SJCRH30 (cell line): ENCODE measurements around the gene PITPNM3. TPM values are rescaled to one million over a fixed set of nuclear protein-coding genes. Genes with fewer than 3 reads are reported as not detected.
A peak's percentile ranks its signal among the peaks of the same experiment; 100 is the strongest.

Experiments used
- DNase-seq, 2 experiments: peaks; one replicate each; pipeline ENCODE4 v3.0.0-alpha.2; 2015 to 2020
- H3K27ac ChIP-seq: fragments of 250-450 bp; sonication (Bioruptor Pico); 2 replicates; pipeline ENCODE4 v1.5.1; 2020; ENCODE audit warnings: mild to moderate bottlenecking, moderate library complexity
- H3K27me3 ChIP-seq: fragments of 250-450 bp; sonication (Bioruptor Pico); 2 replicates; pipeline ENCODE4 v1.5.1; 2020; ENCODE audit warnings: mild to moderate bottlenecking, moderate library complexity
- H3K36me3 ChIP-seq: fragments of 250-450 bp; sonication (Bioruptor Pico); 2 replicates; pipeline ENCODE4 v1.5.1; 2020; ENCODE audit warnings: mild to moderate bottlenecking, moderate library complexity
- H3K4me1 ChIP-seq: fragments of 250-450 bp; sonication (Bioruptor Pico); 2 replicates; pipeline ENCODE4 v1.5.1; 2020; ENCODE audit warnings: mild to moderate bottlenecking, moderate library complexity
- H3K4me3 ChIP-seq: fragments of 250-450 bp; sonication (Bioruptor Pico); 2 replicates; pipeline ENCODE4 v1.5.1; 2020; ENCODE audit warnings: mild to moderate bottlenecking, moderate library complexity
- H3K9me3 ChIP-seq: fragments of 250-450 bp; sonication (Bioruptor Pico); replicated peaks from 2 replicates; pipeline ENCODE4 v1.5.1; 2020; ENCODE audit warnings: mild to moderate bottlenecking, moderate library complexity
- total RNA-seq: library from RNA; depleted of rRNA; stranded (reverse); fragments of >200 nt; shearing (Covaris generic); gene quantifications from 2 replicates; pipeline ENCODE4 v1.2.3, GENCODE V29; 2014

The PITPNM3 gene
- total RNA-seq, 1 experiment from 2014 or later, result 39.2 TPM

DNA sequence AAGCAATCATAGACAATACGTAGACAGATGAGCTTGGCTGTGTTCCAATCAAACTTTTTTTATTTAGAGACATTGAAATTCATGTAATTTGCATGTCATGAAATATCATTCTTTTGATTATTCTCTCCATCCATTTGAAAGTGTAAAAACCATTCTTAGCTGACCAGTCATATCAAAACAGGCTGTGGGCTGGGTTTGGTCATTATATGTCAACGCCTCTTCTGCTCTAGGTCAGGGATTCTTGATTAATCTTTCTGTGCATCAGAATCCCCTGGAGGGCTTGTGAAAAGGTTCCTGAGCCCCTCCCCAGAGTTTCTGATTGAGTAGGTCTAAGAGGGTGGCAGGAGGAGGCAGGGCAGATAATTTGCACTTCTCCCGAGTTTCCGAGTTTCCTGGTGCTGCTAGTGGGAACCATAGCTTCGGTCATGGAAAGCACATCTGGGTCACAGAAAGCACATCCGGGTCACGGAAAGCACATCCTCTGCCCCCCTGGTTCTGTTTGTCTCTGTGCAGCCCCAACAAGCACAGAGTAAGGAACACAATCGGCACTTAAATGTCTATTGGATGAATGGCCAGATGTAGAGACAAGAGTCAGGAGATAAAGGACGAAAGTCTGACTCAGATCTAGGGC is 95.7 kb downstream of the PITPNM3 start:
- no peaks in the 10 kb centered on the region for H3K4me1 ChIP-seq
- H3K27ac ChIP-seq, result no peak overlapping the region
- DNase-seq, result no peak
- no peaks in the 10 kb centered on the region for H3K9me3 ChIP-seq
- no peaks in the 10 kb centered on the region for H3K27me3 ChIP-seq
- H3K36me3 ChIP-seq, result no peaks in the 10 kb centered on the region; the same call in 1 of the 2 replicates
- no peak overlapping the region for H3K4me3 ChIP-seq

DNA sequence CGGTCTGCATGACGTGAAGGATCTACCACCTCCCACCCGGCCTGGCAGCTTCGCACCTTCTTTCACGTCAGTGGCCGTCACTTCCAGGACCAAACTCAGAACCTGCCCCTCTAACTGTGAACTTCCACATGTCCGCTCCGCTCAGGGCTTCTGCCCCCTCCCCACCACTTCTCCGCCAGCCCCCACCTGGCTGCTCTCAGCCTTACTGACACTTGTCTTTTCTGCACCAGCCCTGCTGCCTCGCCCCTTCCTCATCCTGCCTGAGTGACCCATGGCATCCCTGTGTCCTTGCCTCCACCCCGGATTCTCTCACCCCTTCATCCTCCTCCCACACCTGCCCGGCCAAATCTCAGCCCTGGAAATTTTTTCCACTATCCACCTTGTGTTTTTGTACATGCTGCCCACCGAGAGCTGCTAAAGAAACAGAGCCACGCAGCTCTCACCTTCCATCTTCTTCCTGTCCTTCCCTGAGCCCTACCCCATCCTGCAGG is 97.8 kb downstream of the PITPNM3 start:
- H3K27ac ChIP-seq, result no peak overlapping the region
- DNase-seq, result no peak
- H3K9me3 ChIP-seq, result no peaks in the 10 kb centered on the region
- H3K4me1 ChIP-seq, result no peaks in the 10 kb centered on the region
- no peaks in the 10 kb centered on the region for H3K27me3 ChIP-seq
- no peak overlapping the region for H3K4me3 ChIP-seq
- no peaks in the 10 kb centered on the region; the same call in 1 of the 2 replicates for H3K36me3 ChIP-seq

DNA sequence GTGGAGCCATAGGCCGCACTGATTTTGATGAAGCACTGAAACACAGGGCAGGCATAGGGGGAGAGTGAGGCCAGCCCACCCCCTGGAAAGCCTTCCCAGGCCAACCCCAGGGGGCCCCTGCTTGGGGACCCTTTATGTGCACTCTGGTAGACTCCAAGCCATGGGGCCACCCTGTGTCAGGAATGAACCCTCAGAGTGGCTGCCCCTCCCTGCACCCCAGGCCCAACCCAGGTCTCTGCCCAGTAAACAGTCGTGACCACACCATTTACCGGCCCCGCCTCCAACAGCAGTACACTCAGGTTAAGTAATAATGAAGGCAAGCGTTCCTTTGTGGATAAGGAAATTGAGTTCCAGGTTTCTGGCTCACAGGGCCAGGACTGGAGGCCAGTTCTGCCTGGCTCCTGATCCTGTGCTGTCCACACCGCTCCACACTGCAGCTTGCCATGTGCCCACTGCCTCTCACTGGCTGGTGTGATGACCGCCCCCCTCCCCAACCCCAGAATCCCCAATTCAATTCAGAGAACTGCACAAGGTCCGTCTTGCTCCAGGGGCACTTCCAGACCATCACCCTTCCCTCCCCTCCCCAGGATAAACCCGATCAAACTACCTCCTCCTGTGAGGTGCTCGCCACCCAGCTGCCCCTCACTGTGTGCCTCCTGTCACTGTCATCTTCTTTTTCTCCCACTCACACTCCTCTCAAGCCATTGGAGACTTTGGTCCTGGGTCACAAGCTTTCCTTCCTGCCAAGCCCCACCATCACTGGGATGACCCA is 98.5 kb downstream of the PITPNM3 start:
- no peak for DNase-seq
- no peaks in the 10 kb centered on the region for H3K4me1 ChIP-seq
- no peak overlapping the region for H3K4me3 ChIP-seq
- no peaks in the 10 kb centered on the region for H3K27me3 ChIP-seq
- H3K36me3 ChIP-seq, result no peaks in the 10 kb centered on the region; the same call in 1 of the 2 replicates
- H3K9me3 ChIP-seq, result no peaks in the 10 kb centered on the region
- no peak overlapping the region for H3K27ac ChIP-seq

DNA sequence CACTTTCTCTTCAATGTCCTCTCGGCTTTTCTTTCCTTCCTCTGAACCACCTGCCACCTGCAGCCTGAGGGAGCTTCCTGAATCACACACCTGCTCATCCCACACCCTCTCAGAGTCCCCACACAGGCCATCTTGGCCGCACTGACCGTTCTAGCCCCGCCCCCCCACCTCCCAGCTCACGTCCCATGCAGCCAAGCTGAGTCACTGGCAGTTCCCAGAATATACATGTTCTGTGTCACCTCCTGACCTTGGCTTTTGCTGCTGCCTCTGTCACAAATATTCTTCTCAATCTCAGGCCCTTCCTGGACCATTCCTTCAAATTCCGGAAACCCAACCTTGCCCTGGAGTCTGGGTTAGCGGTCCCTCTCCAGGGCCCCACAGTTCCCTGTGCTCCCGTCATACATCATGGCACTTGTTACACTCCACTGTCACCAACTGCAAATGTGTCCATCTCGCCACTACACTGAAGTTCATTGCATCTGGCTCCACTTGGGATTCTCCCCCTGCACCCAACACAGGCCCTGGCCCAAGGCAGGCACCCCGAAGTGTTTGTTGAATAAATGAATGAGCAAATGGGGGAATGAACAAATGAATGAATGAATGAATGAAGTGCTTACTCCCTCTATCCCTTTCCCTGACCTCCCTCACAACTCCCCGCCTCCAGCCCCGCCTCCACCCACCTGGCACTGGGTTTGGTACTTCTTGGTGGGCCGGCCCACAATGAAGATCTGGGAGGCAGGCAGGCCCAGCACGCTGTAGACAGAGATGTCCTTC is 99.3 kb downstream of the PITPNM3 start:
- H3K36me3 ChIP-seq, result no peaks in the 10 kb centered on the region; the same call in 1 of the 2 replicates
- no peak for DNase-seq
- H3K27ac ChIP-seq, result no peak overlapping the region
- no peaks in the 10 kb centered on the region for H3K9me3 ChIP-seq
- H3K4me1 ChIP-seq, result no peaks in the 10 kb centered on the region
- H3K27me3 ChIP-seq, result no peaks in the 10 kb centered on the region
- H3K4me3 ChIP-seq, result no peak overlapping the region

DNA sequence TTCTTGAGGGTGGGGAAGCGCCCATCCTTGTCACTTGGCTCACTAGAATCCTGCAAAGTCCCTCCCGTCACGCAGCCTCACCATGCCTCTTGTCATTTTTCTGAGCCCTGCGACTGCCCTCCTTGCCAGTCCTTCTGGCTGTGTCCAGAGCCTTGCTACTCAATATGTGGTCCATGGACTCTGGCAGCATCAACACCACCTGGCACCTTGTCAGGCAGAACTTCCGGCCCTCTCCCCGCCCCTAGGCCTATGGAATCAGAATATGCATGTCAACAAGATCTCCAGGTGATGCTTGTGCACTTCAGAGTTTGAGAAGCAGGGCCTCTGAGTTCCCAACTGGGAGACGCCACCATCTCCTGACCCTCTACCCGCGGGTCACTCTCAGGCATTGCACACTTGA is 100.0 kb downstream of the PITPNM3 start:
- Histone ChIP-seq H3K27ac (no peak overlapping the region), H3K9me3 (no peaks in the 10 kb centered on the region), H3K36me3 (no peaks in the 10 kb centered on the region; the same call in 1 of the 2 replicates), H3K4me1 (peaks cover 3% of the 10 kb centered on the region), H3K27me3 (no peaks in the 10 kb centered on the region), H3K4me3 (no peak overlapping the region)
- DNase-seq, result no peak

DNA sequence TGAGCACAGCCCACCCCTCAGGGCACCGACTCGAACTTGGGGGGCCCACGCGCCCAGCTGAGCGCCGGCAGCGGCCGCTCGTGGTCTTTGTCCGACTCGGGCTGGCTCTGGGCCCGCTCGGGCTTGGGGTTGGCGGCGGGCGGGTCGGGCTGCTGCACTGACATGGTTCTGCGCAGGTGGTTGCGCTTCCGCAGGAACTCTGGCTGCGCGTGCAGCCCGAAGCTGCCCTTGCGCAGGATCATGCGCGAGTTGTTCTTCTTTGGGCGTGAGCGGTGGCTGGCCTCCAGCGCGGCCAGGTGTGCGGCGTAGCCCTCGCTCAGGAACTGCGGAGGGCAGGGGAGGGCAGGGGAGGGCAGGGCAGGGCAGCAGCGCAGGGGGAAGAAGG is 101.0 kb downstream of the PITPNM3 start:
- Histone ChIP-seq H3K36me3 (no peaks in the 10 kb centered on the region; the same call in 1 of the 2 replicates), H3K4me1 (peaks cover 11% of the 10 kb centered on the region), H3K4me3 (no peak overlapping the region), H3K27me3 (no peaks in the 10 kb centered on the region), H3K9me3 (no peaks in the 10 kb centered on the region), H3K27ac (no peak overlapping the region)
- no peak for DNase-seq

DNA sequence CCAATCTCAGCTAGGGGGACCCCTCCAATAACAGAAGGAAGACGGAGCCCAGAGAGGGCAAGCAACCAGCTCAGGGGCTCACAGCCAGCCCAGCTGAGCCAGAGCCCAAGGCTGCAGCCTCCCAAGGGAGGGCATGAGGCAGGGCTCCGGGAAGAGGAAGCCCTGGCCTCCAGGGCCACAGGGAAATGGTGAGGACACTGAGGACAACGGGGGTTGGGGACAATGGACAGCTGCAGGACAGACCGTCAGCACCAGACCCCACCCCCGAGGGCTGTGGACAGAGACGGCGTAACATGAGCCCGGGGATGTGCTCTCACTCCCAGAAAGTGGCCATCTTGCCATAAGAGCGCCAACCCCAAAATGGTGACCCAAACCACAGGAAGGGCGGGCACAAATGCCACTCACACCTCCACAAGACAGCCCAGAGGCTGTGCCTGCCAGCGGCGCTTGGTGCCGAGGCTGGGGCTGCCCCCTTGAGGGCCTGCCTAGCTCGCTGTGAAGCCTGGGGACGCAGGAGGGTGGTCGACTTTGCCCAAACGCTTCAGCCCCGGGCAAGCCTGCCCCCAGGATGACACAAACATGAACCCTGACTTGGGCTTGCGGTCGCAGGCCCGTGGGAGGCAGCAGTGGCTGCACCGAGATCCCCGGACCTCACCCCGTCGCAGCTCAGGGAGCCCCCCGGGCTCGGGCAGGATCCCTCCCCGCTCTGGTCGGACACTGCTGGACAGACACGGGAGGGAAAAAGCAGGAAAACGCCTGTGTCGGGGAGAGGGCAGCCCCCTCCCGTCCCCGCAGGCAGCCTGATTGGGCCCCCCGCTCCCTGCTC is 101.6 kb downstream of the PITPNM3 start:
- peak; percentile 46 to 61 for DNase-seq
- Histone ChIP-seq H3K36me3 (no peaks in the 10 kb centered on the region; the same call in 1 of the 2 replicates), H3K4me3 (no peak overlapping the region), H3K27ac (no peak overlapping the region), H3K4me1 (peaks cover 17% of the 10 kb centered on the region), H3K9me3 (no peaks in the 10 kb centered on the region), H3K27me3 (no peaks in the 10 kb centered on the region)

DNA sequence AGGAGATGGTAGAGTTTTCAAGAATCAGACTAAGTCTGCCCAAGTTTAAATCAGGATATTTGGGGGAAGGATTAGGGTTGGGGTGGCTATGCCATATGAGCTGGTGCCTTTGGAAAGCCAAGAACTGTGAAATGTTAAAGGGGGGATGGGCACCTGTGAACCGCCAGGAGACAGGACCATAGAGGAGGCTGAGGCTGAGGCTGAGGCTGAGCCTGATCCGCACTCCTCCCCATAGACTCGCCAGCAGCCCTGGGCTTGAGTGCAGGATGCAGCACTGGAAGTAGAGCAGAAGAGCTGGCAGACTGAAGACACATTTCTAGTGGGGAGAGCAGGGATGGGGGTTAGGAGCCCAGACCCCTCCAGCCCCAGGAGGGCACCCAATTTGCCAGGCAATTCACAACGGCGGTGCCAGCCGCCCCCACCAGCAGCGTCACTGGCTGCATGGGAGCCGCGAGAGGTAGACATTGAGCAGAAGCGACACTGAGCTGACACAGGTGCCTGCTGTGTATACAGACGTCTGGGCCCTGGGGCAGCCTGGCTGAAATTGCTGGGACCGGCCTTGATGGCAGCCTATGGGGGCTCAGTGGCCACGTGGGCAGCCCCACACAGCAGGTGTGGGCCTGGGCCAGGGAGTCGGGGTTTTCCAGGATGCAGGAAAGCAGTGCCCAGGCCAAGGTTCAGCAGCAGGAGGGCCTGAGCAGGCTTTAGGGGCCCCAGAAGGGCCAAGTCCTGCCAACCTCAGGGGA is 102.9 kb downstream of the PITPNM3 start:
- no peaks in the 10 kb centered on the region for H3K9me3 ChIP-seq
- peaks cover 20% of the 10 kb centered on the region for H3K4me1 ChIP-seq
- H3K4me3 ChIP-seq, result no peak overlapping the region
- H3K27me3 ChIP-seq, result no peaks in the 10 kb centered on the region
- no peak for DNase-seq
- no peak overlapping the region for H3K27ac ChIP-seq
- peaks cover 12% of the 10 kb centered on the region for H3K36me3 ChIP-seq

DNA sequence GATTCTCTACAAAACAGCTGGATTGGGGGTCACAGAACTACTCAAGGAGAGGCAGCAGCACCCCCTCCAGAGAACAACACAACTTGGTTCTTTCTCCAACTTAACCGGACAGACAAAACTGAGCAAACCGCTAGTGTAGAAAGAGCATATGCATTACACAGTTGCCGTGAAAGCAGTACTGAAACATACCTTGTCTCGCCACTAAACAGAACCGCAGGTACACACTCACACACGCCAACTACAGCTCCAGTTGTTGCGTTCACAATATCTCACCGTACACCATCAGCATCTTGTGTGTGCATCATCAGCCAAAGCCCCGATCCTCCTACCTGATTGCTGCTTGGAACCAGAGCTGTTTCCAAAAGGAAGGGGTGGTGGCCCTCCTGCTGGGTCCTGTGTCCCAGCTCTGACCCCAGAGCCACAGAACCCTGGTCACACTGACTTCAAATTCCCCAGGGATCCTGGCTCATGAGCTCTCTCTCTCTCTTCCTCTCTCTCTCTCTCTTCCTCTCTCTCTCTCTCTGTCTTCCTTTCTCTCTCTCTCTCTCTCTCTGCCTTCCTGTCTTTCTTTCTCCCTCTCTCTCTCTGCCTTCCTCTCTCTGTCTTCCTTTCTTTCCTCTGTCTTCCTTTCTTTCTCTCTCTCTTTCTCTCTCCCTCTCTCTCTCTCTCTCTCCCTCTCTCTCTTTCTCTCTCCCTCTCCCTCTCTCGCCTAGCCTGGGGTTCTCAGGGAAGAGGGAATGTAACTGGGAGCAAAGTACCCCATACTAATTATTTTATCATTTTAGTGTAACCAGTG is 103.7 kb downstream of the PITPNM3 start:
- H3K27ac ChIP-seq, result no peak overlapping the region
- peaks cover 16% of the 10 kb centered on the region for H3K36me3 ChIP-seq
- H3K4me1 ChIP-seq, result peaks cover 20% of the 10 kb centered on the region
- no peaks in the 10 kb centered on the region for H3K27me3 ChIP-seq
- H3K4me3 ChIP-seq, result no peak overlapping the region
- no peaks in the 10 kb centered on the region for H3K9me3 ChIP-seq
- no peak for DNase-seq

DNA sequence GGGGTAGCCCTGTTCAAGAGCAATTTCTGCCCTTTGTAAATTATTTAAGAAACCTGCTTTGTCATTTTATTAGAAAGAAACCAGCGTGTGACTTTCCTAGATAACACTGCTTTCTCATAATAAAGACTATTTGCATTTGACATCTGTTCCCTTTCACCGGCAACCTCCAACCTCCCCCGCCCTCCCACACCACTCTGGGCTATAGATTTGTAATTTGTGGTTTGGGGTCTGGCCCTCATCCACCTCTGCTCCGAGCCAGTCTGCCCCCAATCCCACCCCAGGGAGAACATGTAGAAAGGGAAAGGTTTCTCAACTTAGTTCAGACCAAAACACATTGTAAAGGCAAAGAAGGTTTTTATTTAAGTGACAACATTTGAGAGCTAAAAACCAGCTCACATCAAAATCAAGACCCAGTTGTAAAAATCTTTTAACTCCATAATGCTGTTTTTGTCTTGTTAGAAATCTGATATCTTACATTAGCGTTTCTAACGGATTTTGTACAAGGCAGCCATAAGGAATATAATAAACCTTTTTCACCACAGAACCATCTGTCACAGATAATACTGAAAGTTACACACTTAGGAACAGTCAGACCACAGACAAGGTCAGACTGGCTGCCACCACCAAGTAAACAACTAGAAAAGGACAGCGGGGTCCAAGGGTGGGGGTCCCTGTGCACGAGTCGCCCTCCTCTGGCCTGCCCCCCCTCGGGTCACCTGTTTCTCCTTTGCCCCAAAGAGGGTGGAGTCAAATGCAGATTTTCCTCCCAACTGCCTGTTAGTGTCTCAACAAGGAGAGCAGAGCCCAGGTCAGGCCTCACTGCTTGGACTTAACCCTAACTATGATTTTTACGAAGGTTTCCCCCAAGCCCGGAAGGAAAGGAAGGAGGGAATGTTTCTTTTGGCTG is 105.2 kb downstream of the PITPNM3 start:
- Histone ChIP-seq H3K4me1 (peaks cover 20% of the 10 kb centered on the region), H3K27me3 (no peaks in the 10 kb centered on the region), H3K4me3 (no peak overlapping the region), H3K27ac (peak overlapping the region; percentile 34), H3K36me3 (peaks cover 23% of the 10 kb centered on the region), H3K9me3 (no peaks in the 10 kb centered on the region)
- DNase-seq, result peak; percentile 43 to 60

DNA sequence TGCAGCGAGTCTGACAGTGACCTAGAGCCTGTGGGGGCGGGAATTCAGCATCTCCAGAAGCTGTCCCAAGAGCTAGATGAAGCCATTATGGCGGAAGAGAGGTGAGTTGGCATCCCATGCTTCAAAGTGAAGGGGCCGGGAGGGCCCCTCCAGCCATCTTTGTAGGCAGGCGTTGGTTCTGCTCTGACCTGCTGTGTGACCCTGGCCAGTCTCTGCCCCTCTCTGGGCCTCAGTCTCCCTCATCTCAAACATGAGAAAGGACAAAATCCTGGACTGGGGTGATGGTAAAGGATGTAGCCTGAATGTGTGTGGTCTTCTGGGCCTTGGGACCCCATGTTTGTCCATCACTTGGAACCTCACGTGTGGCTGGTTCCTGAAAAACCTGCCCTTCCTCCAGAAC is 107.0 kb downstream of the PITPNM3 start:
- Histone ChIP-seq H3K9me3 (no peaks in the 10 kb centered on the region), H3K4me3 (no peak overlapping the region), H3K4me1 (peaks cover 20% of the 10 kb centered on the region), H3K27me3 (no peaks in the 10 kb centered on the region), H3K27ac (no peak overlapping the region), H3K36me3 (peaks cover 27% of the 10 kb centered on the region)
- DNase-seq, result no peak

DNA sequence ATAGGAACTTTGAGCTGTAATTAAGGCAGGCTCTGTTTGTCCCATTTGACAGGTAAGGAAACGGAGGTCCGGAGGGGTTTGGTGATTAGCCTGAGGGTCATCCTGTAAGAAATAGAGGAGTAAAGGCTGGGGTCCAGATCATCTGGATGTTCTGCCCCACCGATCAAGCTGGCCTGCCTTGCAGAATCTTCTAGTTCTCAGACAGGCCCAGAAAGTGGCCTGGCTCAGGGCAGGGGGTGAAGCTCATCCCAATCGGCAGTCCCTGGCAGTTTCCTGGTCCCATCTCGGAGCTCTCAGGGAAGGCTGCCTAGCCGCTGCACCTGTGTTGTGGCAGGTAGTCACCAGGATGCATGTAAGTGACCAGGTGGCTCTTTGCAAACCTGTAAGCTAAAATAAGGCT is 107.9 kb downstream of the PITPNM3 start:
- Histone ChIP-seq H3K27me3 (no peaks in the 10 kb centered on the region), H3K9me3 (no peaks in the 10 kb centered on the region), H3K36me3 (peaks cover 27% of the 10 kb centered on the region), H3K4me3 (no peak overlapping the region), H3K4me1 (peaks cover 20% of the 10 kb centered on the region), H3K27ac (no peak overlapping the region)
- DNase-seq, result no peak
